T1000 (cell line): Measurements from ENCODE around the gene TMEM263.

Experiments
- DNase-seq: peaks from one replicate; lab custom pipeline; 2025; ENCODE audit warnings: mixed read lengths; lab: John Stamatoyannopoulos, UW

Gene TMEM263

DNA sequence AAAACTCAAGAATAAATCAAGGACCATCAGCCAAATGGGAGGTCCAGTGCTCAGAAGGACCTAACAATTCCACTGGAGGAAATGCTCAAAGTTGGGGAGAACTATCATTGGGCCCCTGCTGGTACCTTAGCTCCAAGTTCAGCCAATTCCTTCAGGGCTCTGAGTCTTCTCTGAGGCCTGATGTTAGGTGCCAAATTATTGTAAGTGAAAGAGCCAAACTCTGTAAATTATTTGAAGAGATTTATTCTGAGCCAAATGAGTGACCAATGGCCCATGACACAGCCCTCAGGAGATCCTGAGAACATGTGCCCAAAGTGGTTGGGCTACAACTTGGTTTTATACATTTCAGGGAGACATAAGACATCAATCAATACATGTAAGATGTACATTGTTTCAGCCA lies 8.2 kb upstream of the TMEM263 start:
- no peak for DNase-seq

DNA sequence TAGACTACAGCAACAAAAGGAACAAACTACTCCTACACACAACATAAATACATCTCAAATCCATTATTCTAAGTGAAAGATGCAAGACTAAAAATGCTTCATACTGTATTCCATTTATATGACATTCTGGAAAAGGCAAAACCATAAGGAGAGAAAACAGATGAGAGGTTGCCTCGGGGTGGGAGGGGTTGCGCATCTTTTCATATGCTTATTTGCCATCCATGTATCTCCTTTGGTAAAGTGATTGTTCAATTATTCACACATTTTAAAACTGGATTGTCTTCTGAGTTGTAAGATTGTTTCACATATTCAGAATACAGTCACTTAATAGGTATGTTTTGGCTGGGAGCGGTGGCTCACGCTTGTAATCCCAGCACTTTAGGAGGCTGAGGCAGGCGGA lies 5.1 kb upstream of the TMEM263 start:
- DNase-seq, result no peak

DNA sequence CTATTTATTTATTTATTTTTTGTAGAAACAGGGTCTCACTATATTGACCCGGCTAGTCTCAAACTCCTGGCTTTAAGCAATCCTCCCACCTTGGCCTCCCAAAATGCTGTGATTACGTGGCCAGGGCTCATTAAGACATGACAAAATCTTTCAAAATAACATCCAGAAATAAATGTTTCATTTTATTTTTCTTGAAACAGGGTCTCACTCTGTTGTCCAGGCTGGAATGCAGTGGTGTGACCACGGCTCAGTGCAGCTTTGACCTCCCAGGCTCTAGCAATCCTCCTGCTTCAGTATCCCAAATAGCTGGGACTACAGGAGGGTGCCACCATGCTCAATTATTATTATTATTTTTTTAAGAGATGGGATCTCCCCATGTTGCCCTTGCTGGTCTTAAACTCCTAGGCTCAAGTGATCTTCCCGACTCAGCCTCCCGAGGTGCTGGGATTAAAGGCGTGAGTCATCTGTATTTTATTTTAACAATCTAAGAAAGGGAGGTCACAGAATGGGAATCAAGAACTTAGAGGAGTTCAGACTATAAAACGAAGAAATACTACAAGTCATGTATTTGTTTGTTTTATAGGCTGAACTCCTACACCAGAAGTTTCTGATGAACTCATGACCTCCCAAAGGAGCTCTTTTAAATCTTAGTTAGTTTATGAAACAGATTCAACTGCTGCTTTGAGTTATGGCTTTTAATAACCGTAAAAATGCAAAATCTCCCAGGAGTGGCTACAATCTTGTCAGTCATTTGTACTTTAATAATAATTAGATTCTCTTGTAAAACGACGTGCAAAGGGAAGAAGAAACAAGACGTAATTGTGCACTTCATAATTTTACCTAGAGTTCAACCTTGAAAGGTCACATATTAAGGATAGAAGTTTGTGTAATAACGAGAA lies 2.1 kb upstream of the TMEM263 start:
- DNase-seq, result peak; percentile 6

DNA sequence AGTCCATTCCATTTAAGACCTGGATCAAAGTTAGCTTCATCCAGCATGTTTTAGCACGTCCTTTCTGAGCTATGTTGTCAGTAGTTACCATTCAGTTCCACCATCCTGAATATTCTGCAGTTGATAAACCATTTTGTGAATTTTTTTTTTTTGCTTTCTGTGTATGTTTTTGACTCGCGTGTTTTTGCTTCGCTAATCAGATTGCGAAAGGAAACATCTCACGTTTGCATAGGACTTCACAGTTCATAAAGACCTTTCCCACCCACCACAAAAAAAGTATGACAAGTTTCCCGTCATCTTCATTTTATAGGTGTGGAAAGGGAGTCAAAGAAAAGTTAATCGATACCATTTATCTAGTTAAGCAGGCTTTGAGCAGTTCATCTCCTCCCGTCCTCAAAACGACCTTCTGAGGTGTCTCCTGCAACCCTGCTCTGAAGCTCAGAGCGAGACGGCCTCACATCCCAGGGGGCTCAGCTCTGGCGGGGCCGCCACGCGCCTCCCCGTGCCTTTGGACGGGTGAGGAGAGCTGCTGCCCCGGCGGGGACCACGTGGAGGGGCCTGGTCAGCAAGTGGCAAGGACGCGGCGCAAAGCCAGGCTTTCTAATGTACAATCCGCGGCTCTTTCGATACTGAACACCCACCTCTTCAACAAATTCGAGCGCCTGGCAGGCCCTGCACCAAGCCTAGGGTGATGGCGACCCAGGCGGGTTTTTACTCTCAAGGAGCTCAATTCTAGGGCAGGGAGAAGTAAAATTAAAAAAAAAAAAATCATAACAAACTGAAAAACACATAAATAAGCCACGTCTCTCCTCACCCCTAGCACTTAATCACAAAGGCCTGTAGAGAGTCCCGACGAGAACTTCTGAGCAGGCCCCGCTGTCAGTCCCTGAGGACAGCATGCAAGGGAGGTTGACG lies 988 bp upstream of the TMEM263 start:
- no peak for DNase-seq

DNA sequence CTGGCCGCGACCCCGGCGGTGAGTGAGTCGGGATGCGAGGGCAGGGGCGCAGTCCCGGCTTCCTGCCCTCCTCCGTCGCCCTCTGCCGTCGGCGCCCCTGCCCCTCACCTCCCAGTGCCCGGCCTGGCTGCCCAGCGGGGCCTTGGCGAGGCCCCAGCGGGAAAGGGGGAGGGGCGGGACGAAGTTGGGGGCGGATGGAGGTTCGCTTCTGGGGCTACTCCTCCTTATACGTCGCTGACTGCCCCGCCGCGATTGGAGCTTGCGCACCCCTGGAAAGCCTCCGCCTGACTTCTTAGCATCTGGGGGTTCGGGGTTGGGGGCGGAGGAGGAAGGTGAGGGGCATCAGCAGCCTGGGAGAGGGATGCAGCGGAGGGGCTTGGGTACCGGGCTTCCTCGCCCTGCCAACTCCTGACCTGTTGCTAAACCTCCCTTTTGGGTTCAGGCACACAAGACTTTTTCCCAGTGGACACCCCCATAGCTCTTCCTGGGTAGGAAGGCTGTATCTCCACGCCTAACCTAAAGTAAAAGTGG lies 406 bp downstream of the TMEM263 start:
- no peak for DNase-seq

DNA sequence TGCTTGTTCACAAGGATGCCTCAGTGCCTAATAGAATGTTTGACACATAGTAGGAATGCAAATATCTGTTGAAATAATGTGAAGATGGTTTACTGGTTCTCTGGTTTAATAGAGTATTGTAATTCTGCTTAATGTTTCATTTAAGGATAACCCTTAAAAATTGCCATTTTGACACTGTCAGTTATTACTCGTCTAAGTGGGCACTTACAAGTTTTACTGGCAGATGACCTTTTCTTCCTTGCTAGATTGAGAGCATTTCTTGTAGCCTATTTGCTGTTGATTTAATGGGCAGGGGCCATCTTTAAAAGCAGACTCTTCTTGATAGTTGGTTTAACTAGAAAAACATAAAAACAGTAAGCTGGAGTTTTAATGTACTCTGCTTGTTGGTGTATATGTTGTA lies 1.9 kb downstream of the TMEM263 start:
- no peak for DNase-seq

DNA sequence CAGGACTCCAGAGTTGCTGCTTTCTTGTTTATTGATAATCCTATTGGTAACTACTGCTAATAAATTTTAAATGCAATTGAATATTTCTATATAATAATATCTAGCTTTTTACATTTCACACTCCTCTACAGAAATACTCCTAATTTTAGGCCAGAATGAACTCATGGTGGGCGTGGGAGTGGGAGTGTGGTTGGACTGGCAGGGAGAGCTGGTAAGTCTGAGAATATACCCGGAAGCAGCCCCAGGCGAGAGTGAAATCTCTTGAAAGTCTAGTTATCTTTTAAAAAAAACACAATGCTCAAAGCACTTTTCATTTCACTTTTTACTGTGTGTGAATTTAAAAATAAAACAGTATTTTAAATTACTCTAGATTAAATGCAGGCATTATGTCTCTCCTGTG lies 4.7 kb downstream of the TMEM263 start:
- DNase-seq, result no peak

DNA sequence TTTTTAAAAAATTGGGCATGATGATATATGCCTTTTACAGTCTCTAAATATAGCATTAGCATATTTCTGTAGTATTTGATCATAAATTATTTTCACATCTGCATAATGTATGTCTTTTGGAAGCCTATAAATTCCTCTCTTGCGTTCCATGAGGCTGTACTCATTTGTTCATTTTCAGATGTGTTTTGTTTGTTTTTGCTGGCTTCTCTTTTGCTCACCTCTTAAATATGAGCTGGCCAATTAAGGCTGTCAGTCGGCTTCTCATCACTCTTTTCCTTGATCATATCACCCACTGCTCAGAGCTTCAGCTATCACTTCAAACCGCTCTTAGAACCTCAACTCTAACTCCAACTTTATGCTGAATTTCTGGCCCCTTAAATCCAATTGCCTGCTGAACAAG lies 6.6 kb downstream of the TMEM263 start:
- no peak for DNase-seq

DNA sequence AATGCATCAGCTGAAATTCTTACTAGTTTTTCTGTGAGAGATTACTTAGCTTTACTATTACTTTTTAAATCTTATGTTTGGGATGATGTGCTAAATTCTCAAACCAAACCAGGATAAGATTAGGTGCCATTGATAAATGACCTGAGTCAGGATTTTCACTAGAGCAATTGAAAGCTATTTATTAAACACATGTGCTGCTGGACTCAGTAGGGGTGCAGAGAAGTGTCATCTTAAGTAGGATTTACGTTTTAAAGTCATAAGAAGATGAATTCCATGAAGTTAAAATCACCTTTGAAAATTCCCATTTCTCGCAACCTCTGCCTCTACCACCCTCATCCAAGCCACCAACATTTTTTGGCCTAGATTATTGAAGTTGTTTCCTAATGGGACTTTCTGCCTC lies 8.8 kb downstream of the TMEM263 start:
- DNase-seq, result no peak

DNA sequence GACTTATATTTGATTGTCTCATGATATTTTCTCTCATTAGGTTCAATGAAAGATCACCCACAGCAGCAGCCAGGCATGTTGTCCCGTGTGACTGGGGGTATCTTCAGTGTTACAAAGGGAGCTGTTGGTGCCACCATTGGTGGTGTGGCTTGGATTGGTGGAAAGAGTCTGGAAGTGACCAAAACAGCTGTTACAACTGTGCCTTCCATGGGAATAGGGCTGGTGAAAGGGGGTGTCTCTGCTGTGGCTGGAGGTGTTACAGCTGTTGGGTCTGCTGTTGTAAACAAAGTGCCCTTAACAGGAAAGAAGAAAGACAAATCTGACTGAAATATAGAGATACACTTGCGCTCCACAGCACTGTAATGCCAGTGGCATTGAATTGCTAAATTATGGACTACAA lies 15.4 kb downstream of the TMEM263 start:
- no peak for DNase-seq

DNA sequence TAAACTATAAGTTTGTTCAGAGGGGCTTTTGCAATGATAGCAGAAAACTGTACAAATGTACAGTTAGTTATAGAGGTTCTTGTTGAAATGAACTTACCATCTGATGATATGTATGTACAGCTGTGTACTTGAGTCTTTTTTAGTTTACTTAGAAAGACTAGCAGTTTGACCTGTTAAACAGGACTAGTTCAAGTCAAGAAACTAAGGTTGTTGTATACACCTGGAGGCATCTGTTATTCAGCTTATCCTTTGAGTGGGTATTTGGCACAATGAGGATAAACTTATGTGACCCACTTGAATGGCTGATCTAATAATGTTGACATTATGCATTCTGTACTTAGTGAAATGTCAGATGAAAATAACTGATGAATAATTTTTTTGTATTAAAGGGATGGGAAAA lies 17.8 kb downstream of the TMEM263 start:
- no peak for DNase-seq

DNA sequence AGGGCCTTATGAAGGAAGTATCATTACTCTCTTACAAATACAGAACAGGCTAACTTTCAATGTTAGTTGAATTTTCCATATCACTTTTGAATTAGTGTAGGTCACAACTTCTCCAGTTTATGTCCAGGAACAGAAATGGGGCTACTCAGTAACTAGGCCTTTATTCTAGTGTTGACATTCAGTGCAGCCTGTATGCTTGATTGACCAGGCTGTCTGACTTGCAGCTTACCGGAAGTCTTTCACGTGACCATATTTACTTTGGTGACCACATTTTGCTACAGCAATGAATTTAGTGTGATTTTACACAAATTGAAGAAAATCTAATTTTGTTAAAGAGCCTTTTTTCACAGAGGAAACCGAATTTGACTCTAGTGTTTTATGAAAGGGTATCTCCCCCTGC lies 18.8 kb downstream of the TMEM263 start:
- DNase-seq, result no peak

DNA sequence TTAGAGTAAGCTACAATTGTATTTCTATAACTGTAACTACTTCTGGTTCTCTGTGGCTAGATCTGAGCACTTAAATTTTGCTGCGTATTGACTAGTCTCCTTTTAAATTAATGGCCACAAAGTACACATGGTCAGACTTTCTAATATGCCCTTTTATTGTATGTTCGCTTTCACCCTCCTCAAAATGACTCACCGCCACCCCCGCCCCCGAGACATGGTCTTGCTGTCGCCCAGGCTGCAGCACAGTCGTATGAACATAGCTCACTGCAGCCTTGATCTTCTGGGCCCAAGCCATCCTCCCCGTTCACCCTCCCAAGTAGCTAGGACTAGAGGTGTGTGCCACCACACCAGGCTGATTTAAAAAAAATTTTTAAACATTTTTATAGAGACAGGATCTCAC lies 19.4 kb downstream of the TMEM263 start:
- no peak for DNase-seq

DNA sequence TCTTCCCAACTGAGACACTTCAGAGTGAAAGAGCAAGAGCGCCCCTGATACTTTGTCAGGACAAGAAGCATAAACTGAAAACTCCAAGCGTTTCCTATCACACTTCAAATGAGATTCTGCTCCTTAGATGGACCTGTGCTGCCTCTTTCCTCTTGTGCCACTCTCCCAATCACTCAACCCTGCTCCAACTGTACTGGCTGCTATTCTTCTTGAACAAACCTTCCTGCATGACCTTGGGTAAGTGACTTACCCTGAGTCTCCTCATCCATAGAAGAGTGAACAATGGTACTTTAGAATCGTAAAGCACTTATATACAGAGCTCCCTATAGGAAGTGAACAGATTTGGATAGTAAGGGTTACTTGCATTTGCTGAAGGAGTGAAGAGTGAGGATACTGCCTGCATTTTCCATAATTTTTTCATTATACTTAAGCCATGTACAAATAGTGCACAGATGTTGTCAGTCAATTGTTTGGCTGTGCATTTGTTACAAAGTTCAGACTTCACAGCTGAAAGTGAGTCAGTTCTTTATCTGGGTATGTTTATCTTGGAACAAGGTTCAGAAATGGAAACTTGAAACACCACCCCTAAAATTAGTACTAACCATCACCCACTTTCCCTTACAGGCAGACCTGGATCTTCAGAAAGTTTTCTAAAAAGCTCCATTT lies 20.4 kb downstream of the TMEM263 start:
- no peak for DNase-seq

DNA sequence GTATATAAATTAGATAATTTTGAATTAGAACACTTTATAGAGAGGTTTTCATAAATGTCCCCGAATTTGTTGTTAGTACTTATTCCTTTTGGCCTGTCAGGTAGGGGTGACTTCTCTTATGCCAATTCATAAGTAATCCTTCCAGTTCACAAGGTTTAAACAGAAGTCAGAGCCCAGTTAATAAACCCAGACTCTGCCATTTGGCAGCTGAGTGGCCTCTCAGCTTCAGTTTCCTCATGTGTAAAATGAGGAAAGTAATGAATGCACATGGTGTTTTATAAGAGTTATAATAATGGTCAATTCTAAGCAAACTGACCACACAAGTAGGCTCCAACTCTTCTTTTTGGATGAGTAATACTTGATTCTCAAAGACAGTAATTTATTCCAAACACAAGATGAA lies 21.0 kb downstream of the TMEM263 start:
- DNase-seq, result no peak

DNA sequence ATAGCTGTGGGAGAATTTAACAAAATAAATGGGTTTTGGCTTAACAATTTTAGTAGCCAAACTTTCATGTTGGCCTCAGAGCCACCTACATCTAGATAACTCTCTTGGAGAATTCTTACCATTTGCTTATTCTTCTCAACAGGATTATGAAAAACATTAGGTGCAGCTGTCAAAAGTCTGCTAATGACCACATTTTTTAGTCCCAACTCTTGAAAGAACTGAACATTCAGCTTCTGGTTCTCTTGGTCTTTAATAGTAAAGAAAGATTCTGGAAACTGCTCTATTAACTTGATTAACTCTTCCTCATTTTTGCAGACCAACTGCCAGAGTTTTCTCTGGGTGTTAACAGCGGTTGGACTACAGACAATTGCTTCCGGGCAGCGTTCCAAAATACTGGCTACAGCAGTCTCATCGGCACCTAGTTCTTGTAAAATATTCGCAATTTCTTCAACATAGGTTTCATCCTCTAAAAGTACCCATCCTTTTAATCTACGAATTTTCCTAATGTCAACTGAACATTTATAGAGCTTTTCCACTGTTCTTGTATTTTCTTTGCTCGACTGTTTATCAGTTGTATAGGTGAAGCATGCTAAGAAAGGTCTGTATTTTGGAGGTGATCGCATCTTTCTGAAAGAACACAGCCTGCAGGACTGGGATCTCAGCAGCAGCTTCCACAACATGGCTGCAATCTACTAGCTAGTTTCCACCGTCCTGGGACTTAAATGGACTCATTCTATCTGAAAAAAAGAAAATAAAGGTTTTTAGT lies 22.5 kb downstream of the TMEM263 start:
- no peak for DNase-seq

DNA sequence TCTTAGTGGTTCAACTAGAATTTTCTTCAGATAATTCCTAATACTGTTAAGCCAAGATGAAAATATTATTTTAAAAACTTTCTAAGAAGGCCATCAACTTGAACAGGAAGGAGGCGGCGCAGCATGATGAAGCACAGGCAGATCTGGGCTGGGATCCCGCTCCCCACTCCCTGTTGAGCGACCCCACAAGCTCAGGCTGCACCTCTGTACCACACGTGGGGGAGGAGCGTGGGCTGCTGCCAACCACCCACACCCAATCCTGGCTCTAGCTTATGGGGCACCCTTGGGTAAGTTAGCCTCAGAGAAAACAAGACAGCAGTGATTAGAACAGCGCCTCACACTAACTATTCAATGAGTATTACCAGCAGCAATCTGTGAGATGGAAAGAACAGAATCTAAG lies 25.2 kb downstream of the TMEM263 start:
- no peak for DNase-seq

DNA sequence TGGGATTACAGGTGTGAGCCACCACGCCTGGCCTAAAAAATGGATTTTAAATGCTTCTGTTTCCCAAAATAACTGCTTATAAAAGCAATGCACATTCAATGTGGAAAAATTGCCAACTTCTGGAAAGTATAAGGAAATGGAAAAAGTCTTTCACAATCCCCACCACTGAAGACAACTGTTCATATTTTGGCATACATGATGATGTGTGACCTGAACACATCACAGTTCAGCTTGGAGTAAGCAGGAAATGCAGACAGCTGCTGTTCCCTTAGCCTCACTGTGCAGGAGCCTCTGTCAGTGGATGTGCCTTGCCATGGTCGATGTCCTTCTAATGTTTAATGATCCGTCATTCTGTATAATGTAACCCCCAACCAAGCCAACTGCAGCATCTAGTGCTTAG lies 26.1 kb downstream of the TMEM263 start:
- no peak for DNase-seq

DNA sequence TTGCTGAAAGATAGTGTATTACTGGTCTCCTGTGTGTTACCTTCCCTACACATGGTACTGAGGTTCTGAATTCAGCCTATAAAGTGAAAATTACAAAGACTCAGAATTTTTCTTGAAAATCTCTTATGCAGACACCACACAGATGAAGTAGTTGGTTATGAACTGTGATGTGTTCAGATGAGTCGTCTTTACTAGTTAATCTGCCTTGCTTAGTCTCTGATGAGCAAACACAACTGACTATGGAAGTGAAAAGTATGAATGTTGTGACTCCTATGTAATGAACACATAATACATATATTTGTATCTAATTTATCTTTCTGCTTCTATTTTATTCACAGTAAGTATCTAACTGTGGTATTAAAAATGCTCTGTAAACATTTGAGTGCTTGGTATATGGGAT lies 26.5 kb downstream of the TMEM263 start:
- DNase-seq, result no peak

DNA sequence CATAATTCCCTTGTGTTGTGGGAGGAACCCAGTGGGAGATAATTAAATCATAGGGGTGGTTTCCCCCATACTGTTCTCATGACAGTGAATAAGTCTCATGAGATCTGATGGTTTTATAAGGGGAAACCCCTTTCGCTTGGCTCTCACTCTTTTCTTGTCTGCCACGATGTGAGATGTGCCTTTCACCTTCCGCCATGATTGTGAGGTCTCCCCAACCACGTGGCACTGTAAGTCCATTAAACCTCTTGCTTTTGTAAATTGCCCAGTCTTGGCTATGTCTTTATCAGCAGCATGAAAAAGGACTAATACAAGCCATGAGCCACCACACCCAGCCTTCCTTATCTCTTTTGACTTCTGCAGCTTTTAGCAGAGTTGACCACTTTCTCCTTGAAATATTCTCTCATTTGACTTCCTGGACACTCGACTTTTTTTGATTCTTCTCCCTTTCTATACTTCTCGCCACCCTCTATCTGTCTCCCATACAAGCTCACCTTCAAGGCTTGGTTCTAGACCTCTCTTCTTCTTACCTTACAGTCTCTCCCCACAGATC lies 29.0 kb downstream of the TMEM263 start:
- DNase-seq, result no peak

DNA sequence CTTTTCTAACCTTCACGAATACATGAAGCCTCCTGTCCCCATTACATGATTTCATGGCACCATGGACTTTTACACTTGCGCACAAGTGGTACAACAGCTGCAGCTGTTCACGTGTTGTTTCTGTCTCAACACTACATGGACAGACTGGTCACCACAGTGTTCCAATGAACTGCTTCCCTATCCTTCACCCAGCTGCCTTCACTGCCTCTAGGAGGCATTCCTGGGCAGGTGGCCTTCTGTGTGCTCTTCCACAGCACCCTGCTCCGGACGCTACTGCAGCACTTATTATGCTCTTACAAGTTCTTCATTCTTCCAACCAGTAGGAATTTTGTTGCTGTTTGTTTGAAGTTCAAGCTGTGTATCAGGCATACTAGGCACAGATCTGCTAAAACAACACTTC lies 29.8 kb downstream of the TMEM263 start:
- DNase-seq, result no peak
